ENCODE data around the gene HLA-DOA.

HLA-DOA gene

GRCh38 chr6:33050014-33050810, 40.8 kb upstream of the HLA-DOA start:
- WGBS (ENCODE audit: extremely low coverage, insufficient coverage, insufficient read length), result no CpG with 5 or more reads among the region's 6 CpGs
- H3K79me2 ChIP-seq (ENCODE audit: control insufficient read depth, insufficient read depth, low read length, poor library complexity), result no peaks in the 10 kb centered on the region
- no peak overlapping the region for H2AFZ ChIP-seq (ENCODE audit: insufficient read depth, low read length, poor library complexity)
- no peaks in the 10 kb centered on the region for H3K27me3 ChIP-seq (ENCODE audit: insufficient read depth, low read length)
- no peak overlapping the region for H3K27ac ChIP-seq (ENCODE audit: low read depth, low read length)
- H3K23ac ChIP-seq (ENCODE audit: low read length), result no peak overlapping the region
- H4K91ac ChIP-seq (ENCODE audit: low read depth, low read length), result no peak overlapping the region
- H2BK5ac ChIP-seq (ENCODE audit: low read depth, low read length, poor library complexity), result no peak overlapping the region
- H3K79me1 ChIP-seq (ENCODE audit: low read length), result no peaks in the 10 kb centered on the region
- H3K9ac ChIP-seq (ENCODE audit: low read length), result no peak overlapping the region
- H3K9me3 ChIP-seq (ENCODE audit: insufficient read depth, low read depth, low read length), result no peaks in the 10 kb centered on the region
- H3K4ac ChIP-seq (ENCODE audit: low read depth, low read length), result no peak overlapping the region
- no peak overlapping the region for H2BK12ac ChIP-seq (ENCODE audit: low read length)
- no peak overlapping the region for H3K4me3 ChIP-seq (ENCODE audit: low read depth, low read length)
- no peak overlapping the region for H3K14ac ChIP-seq (ENCODE audit: low read length)
- no peak overlapping the region for H4K8ac ChIP-seq (ENCODE audit: low read depth, low read length)
- no peaks in the 10 kb centered on the region for H3K4me1 ChIP-seq (ENCODE audit: control insufficient read depth in 1 of 2, insufficient read depth in 2 of 2, low read length in 2 of 2)
- no peak overlapping the region for H3K18ac ChIP-seq (ENCODE audit: low read length)
- H4K12ac ChIP-seq (ENCODE audit: low read depth, low read length), result no peak overlapping the region
- no peaks in the 10 kb centered on the region for H3K36me3 ChIP-seq (ENCODE audit: control insufficient read depth in 1 of 2, insufficient read depth in 2 of 2, low read length in 2 of 2)
- no peak for DNase-seq
- H2BK120ac ChIP-seq (ENCODE audit: insufficient read depth, low read length, poor library complexity), result no peak overlapping the region
- H2AK5ac ChIP-seq (ENCODE audit: low read length), result no peak overlapping the region
- no peak overlapping the region for H3K4me2 ChIP-seq (ENCODE audit: low read length)

GRCh38 chr6:33049323-33050013, 40.1 kb upstream of the HLA-DOA start:
- no CpG with 5 or more reads among the region's 9 CpGs for WGBS (ENCODE audit: extremely low coverage, insufficient coverage, insufficient read length)
- Histone ChIP-seq H3K23ac (ENCODE audit: low read length) (no peak overlapping the region), H3K36me3 (ENCODE audit: control insufficient read depth in 1 of 2, insufficient read depth in 2 of 2, low read length in 2 of 2) (no peaks in the 10 kb centered on the region), H3K4ac (ENCODE audit: low read depth, low read length) (no peak overlapping the region), H4K91ac (ENCODE audit: low read depth, low read length) (no peak overlapping the region), H2BK120ac (ENCODE audit: insufficient read depth, low read length, poor library complexity) (no peak overlapping the region), H4K12ac (ENCODE audit: low read depth, low read length) (no peak overlapping the region), H3K27me3 (ENCODE audit: insufficient read depth, low read length) (no peaks in the 10 kb centered on the region), H3K14ac (ENCODE audit: low read length) (no peak overlapping the region), H3K9ac (ENCODE audit: low read length) (no peak overlapping the region), H4K8ac (ENCODE audit: low read depth, low read length) (no peak overlapping the region), H3K79me2 (ENCODE audit: control insufficient read depth, insufficient read depth, low read length, poor library complexity) (no peaks in the 10 kb centered on the region), H3K27ac (ENCODE audit: low read depth, low read length) (no peak overlapping the region), H2AK5ac (ENCODE audit: low read length) (no peak overlapping the region), H3K4me1 (ENCODE audit: control insufficient read depth in 1 of 2, insufficient read depth in 2 of 2, low read length in 2 of 2) (no peaks in the 10 kb centered on the region), H3K79me1 (ENCODE audit: low read length) (no peaks in the 10 kb centered on the region), H3K4me2 (ENCODE audit: low read length) (no peak overlapping the region), H2BK12ac (ENCODE audit: low read length) (no peak overlapping the region), H3K4me3 (ENCODE audit: low read depth, low read length) (no peak overlapping the region), H2BK5ac (ENCODE audit: low read depth, low read length, poor library complexity) (no peak overlapping the region), H3K9me3 (ENCODE audit: insufficient read depth, low read depth, low read length) (no peaks in the 10 kb centered on the region), H2AFZ (ENCODE audit: insufficient read depth, low read length, poor library complexity) (no peak overlapping the region), H3K18ac (ENCODE audit: low read length) (no peak overlapping the region)
- no peak for DNase-seq

- Histone ChIP-seq H3K9ac (ENCODE audit: low read length) (no peak overlapping the region), H3K4me3 (ENCODE audit: low read depth, low read length) (no peak overlapping the region), H3K27ac (ENCODE audit: low read depth, low read length) (no peak overlapping the region), H3K79me2 (ENCODE audit: control insufficient read depth, insufficient read depth, low read length, poor library complexity) (no peaks in the 10 kb centered on the region), H4K91ac (ENCODE audit: low read depth, low read length) (no peak overlapping the region), H2BK5ac (ENCODE audit: low read depth, low read length, poor library complexity) (no peak overlapping the region), H4K8ac (ENCODE audit: low read depth, low read length) (no peak overlapping the region), H3K4me2 (ENCODE audit: low read length) (no peak overlapping the region), H3K4ac (ENCODE audit: low read depth, low read length) (no peak overlapping the region), H3K18ac (ENCODE audit: low read length) (no peak overlapping the region), H4K12ac (ENCODE audit: low read depth, low read length) (no peak overlapping the region), H3K79me1 (ENCODE audit: low read length) (no peaks in the 10 kb centered on the region), H2AK5ac (ENCODE audit: low read length) (no peak overlapping the region), H3K27me3 (ENCODE audit: insufficient read depth, low read length) (no peaks in the 10 kb centered on the region), H2BK120ac (ENCODE audit: insufficient read depth, low read length, poor library complexity) (no peak overlapping the region), H3K36me3 (ENCODE audit: control insufficient read depth in 1 of 2, insufficient read depth in 2 of 2, low read length in 2 of 2) (no peaks in the 10 kb centered on the region), H3K14ac (ENCODE audit: low read length) (no peak overlapping the region), H3K23ac (ENCODE audit: low read length) (no peak overlapping the region), H2AFZ (ENCODE audit: insufficient read depth, low read length, poor library complexity) (no peak overlapping the region), H3K9me3 (ENCODE audit: insufficient read depth, low read depth, low read length) (no peaks in the 10 kb centered on the region), H2BK12ac (ENCODE audit: low read length) (no peak overlapping the region), H3K4me1 (ENCODE audit: control insufficient read depth in 1 of 2, insufficient read depth in 2 of 2, low read length in 2 of 2) (no peaks in the 10 kb centered on the region)
- no CpG with 5 or more reads among the region's 2 CpGs for WGBS (ENCODE audit: extremely low coverage, insufficient coverage, insufficient read length)
- DNase-seq, result no peak
Observed at GRCh38 chr6:33040157-33040556, 30.8 kb upstream of the HLA-DOA start.

GRCh38 chr6:33036535-33036934, 27.1 kb upstream of the HLA-DOA start:
- Histone ChIP-seq H3K9me3 (ENCODE audit: insufficient read depth, low read depth, low read length) (no peaks in the 10 kb centered on the region), H3K79me1 (ENCODE audit: low read length) (no peaks in the 10 kb centered on the region), H3K4me3 (ENCODE audit: low read depth, low read length) (no peak overlapping the region), H3K23ac (ENCODE audit: low read length) (no peak overlapping the region), H4K12ac (ENCODE audit: low read depth, low read length) (no peak overlapping the region), H3K27me3 (ENCODE audit: insufficient read depth, low read length) (no peaks in the 10 kb centered on the region), H2AK5ac (ENCODE audit: low read length) (no peak overlapping the region), H3K79me2 (ENCODE audit: control insufficient read depth, insufficient read depth, low read length, poor library complexity) (no peaks in the 10 kb centered on the region), H3K4ac (ENCODE audit: low read depth, low read length) (no peak overlapping the region), H3K4me2 (ENCODE audit: low read length) (no peak overlapping the region), H3K14ac (ENCODE audit: low read length) (no peak overlapping the region), H3K18ac (ENCODE audit: low read length) (no peak overlapping the region), H3K9ac (ENCODE audit: low read length) (no peak overlapping the region), H2BK120ac (ENCODE audit: insufficient read depth, low read length, poor library complexity) (no peak overlapping the region), H3K4me1 (ENCODE audit: control insufficient read depth in 1 of 2, insufficient read depth in 2 of 2, low read length in 2 of 2) (no peaks in the 10 kb centered on the region), H4K8ac (ENCODE audit: low read depth, low read length) (no peak overlapping the region), H3K36me3 (ENCODE audit: control insufficient read depth in 1 of 2, insufficient read depth in 2 of 2, low read length in 2 of 2) (no peaks in the 10 kb centered on the region), H4K91ac (ENCODE audit: low read depth, low read length) (no peak overlapping the region), H2BK12ac (ENCODE audit: low read length) (no peak overlapping the region), H2BK5ac (ENCODE audit: low read depth, low read length, poor library complexity) (no peak overlapping the region), H2AFZ (ENCODE audit: insufficient read depth, low read length, poor library complexity) (no peak overlapping the region), H3K27ac (ENCODE audit: low read depth, low read length) (no peak overlapping the region)
- WGBS (ENCODE audit: extremely low coverage, insufficient coverage, insufficient read length), result no CpG with 5 or more reads among the region's 1 CpG
- no peak for DNase-seq

Measured in trophoblast cell (in vitro differentiated cells and primary cell).